Neuronal stem cell (in vitro differentiated cells): ENCODE data around the gene WIZ.

Experiments
- DNase-seq: peaks from one replicate; pipeline ENCODE4 v3.0.0-alpha.2; 2013; ENCODE audit warnings: low spot score
- H2AFZ ChIP-seq: one replicate; pipeline ENCODE4 v1.6.1; 2013; ENCODE audit warnings: mild to moderate bottlenecking, low read length, inconsistent platforms
- H2AK5ac ChIP-seq: 2 replicates; pipeline ENCODE4 v1.6.1; 2013; ENCODE audit warnings: low read depth, mild to moderate bottlenecking, inconsistent platforms, low read length, moderate library complexity, mixed read lengths
- H2BK120ac ChIP-seq: 2 replicates; pipeline ENCODE4 v1.6.1; 2013; ENCODE audit warnings: low read depth, mild to moderate bottlenecking, inconsistent platforms, low read length, moderate library complexity, mixed read lengths
- H2BK12ac ChIP-seq: one replicate; pipeline ENCODE4 v1.6.1; 2013; ENCODE audit warnings: low read length, inconsistent platforms
- H2BK15ac ChIP-seq: 2 replicates; pipeline ENCODE4 v1.6.1; 2013; ENCODE audit warnings: mild to moderate bottlenecking, low read length, inconsistent platforms, mixed read lengths
- H2BK5ac ChIP-seq: one replicate; pipeline ENCODE4 v1.6.1; 2013; ENCODE audit warnings: inconsistent platforms, mild to moderate bottlenecking, low read length, moderate library complexity
- H3K14ac ChIP-seq: one replicate; pipeline ENCODE4 v1.6.1; 2013; ENCODE audit warnings: low read length, inconsistent platforms
- H3K18ac ChIP-seq: 2 replicates; pipeline ENCODE4 v1.6.1; 2013; ENCODE audit warnings: low read length, inconsistent platforms
- H3K23ac ChIP-seq: 2 replicates; pipeline ENCODE4 v1.6.1; 2013; ENCODE audit warnings: low read depth, mild to moderate bottlenecking, mixed read lengths, low read length, inconsistent platforms; ENCODE audit not compliant: poor library complexity
- H3K27ac ChIP-seq: replicated peaks from 3 replicates; pipeline ENCODE4 v1.5.1; 2013; ENCODE audit warnings: low read length, inconsistent platforms
- H3K27me3 ChIP-seq, 3 experiments: 2 replicates each; pipeline ENCODE4 v1.6.1; 2013; ENCODE audit warnings: low read length in 3 of 3, mild to moderate bottlenecking in 2 of 3, inconsistent platforms in 1 of 3, low read depth in 1 of 3, mixed read lengths in 1 of 3, moderate library complexity in 1 of 3; ENCODE audit not compliant: control insufficient read depth in 3 of 3, insufficient read depth in 3 of 3
- H3K36me3 ChIP-seq, 2 donors: replicated peaks in 1 of 2; 2 replicates each; pipeline ENCODE4 v1.6.1; 2013; ENCODE audit warnings: low read length in 2 of 2; ENCODE audit not compliant: control insufficient read depth in 2 of 2, insufficient read depth in 2 of 2
- H3K4ac ChIP-seq: 2 replicates; pipeline ENCODE4 v1.6.1; 2013; ENCODE audit warnings: inconsistent platforms, mild to moderate bottlenecking, low read length, moderate library complexity
- H3K4me1 ChIP-seq, 2 donors: 1 replicate in 1 of 2; 2 replicates in 1 of 2; pipeline ENCODE4 v1.6.1; 2013; ENCODE audit warnings: low read length in 2 of 2, low read depth in 1 of 2; ENCODE audit not compliant: control insufficient read depth in 2 of 2, insufficient read depth in 1 of 2
- H3K4me2 ChIP-seq: one replicate; pipeline ENCODE4 v1.6.1; 2013; ENCODE audit warnings: mild to moderate bottlenecking, low read length, inconsistent platforms; ENCODE audit not compliant: insufficient read depth, poor library complexity, severe bottlenecking
- H3K4me3 ChIP-seq, 2 donors: 2 replicates each; pipeline ENCODE4 v1.5.1; 2013; ENCODE audit warnings: low read length in 2 of 2, mild to moderate bottlenecking in 2 of 2, inconsistent platforms in 1 of 2, moderate library complexity in 1 of 2
- H3K79me1 ChIP-seq: one replicate; pipeline ENCODE4 v1.6.1; 2013; ENCODE audit warnings: low read depth, mild to moderate bottlenecking, inconsistent platforms, low read length, moderate library complexity
- H3K9ac ChIP-seq: one replicate; pipeline ENCODE4 v1.6.1; 2013; ENCODE audit warnings: mild to moderate bottlenecking, low read depth, low read length, inconsistent platforms; ENCODE audit not compliant: poor library complexity
- H3K9me3 ChIP-seq, 2 donors: replicated peaks in 1 of 2; 2 replicates each; pipeline versions ENCODE3 to v1.6.1; 2013; ENCODE audit warnings: low read length in 2 of 2, mild to moderate bottlenecking in 2 of 2, inconsistent platforms in 1 of 2, low read depth in 1 of 2, mixed read lengths in 1 of 2, moderate library complexity in 1 of 2; ENCODE audit not compliant: control insufficient read depth in 2 of 2, insufficient read depth in 1 of 2
- H4K8ac ChIP-seq: one replicate; pipeline ENCODE4 v1.6.1; 2013; ENCODE audit warnings: low read depth, mild to moderate bottlenecking, inconsistent platforms, low read length, moderate library complexity
- H4K91ac ChIP-seq: one replicate; pipeline ENCODE4 v1.6.1; 2013; ENCODE audit warnings: low read length, low read depth, mild to moderate bottlenecking, inconsistent platforms; ENCODE audit not compliant: poor library complexity
- WGBS, 2 donors: extraction: QIAGEN DNeasy Blood & Tissue Kit; methylation state at CpG; one replicate each; pipeline ENCODE4 v1.1.7; 2013; ENCODE audit warnings: missing lambda C conversion rate in 2 of 2, mixed read lengths in 1 of 2; ENCODE audit not compliant: insufficient read length in 2 of 2, insufficient replicate concordance in 1 of 2; ENCODE audit errors: extremely low coverage in 2 of 2; 5-methylcytosine and 5-hydroxymethylcytosine counted together

WIZ gene

DNA sequence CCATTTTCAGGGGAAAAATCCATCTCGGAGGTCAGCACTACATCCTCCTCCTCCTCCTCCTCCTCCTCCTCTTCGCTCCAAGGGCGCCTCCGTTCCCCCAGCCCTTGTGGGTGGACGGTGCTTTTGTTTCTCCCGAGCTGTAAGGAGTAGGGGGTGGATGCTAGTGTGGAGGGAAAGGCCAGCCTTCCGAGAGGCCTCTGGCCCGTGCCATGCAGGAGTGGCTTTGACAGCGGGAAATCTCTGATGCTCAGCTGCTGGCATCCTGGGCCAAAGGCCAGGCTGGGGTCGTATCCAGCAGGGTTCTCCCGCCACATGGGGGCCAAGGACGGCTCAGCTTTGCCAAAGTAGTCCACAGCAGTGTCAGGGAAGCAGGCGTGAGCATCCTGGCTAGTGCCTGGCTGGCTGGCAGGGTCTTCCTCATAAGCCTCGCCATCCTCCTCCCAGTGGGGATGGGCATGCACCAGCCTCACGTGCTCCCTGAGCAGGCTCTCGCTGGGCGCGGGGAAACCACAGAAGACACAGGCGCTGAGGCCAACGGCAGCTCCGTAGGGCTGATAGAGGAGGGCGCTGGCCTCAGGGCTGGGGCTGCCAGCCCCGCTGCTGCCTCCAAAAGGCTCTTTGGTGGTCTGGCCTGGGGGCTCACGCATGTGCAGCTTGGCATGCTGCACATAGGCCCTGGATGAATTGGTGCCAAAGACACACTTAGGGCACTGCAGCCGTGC lies 10.5 kb downstream of the WIZ start:
- peak overlapping the region; percentile 81 for H2AK5ac ChIP-seq
- DNase-seq = no peak
- peak overlapping the region; percentile 85 for H3K23ac ChIP-seq
- H3K9ac ChIP-seq = peak overlapping the region; percentile 74
- H3K36me3 ChIP-seq = peaks cover 0 to 2% of the 10 kb centered on the region in 2 donors
- no peak overlapping the region for H3K4me3 ChIP-seq
- peaks cover 0 to 3% of the 10 kb centered on the region in 2 donors for H3K4me1 ChIP-seq
- no peak overlapping the region for H3K27ac ChIP-seq
- no peak overlapping the region for H2BK5ac ChIP-seq
- H3K4ac ChIP-seq = no peak overlapping the region
- H2BK12ac ChIP-seq = no peak overlapping the region
- H2AFZ ChIP-seq = no peak overlapping the region
- H3K18ac ChIP-seq = peak overlapping the region; percentile 57
- H2BK15ac ChIP-seq = no peak overlapping the region
- H3K14ac ChIP-seq = peak overlapping the region; percentile 89
- H3K9me3 ChIP-seq = no peaks in the 10 kb centered on the region
- no peak overlapping the region for H3K4me2 ChIP-seq
- no CpG with 5 or more reads among the region's 25 CpGs for WGBS, 2 donors
- H4K8ac ChIP-seq = peak overlapping the region; percentile 9
- H3K79me1 ChIP-seq = peaks cover 1% of the 10 kb centered on the region
- H4K91ac ChIP-seq = no peak overlapping the region
- H3K27me3 ChIP-seq = no peaks in the 10 kb centered on the region
- H2BK120ac ChIP-seq = no peak overlapping the region

GRCh38 chr19:15438577-15438976 lies 11.2 kb downstream of the WIZ start:
- Histone ChIP-seq H3K9ac (no peak overlapping the region), H2BK120ac (no peak overlapping the region)

GRCh38 chr19:15438124-15438496 lies 11.6 kb downstream of the WIZ start:
- DNase-seq = no peak
- Histone ChIP-seq H3K27ac (no peak overlapping the region), H2AK5ac (no peak overlapping the region), H3K4me3 (no peak overlapping the region), H3K18ac (no peak overlapping the region), H2AFZ (no peak overlapping the region), H2BK120ac (no peak overlapping the region), H3K23ac (no peak overlapping the region), H3K14ac (no peak overlapping the region), H3K4me2 (no peak overlapping the region), H4K8ac (no peak overlapping the region), H3K79me1 (peaks cover 1% of the 10 kb centered on the region), H3K36me3 (peaks cover 0 to 2% of the 10 kb centered on the region in 2 donors), H4K91ac (no peak overlapping the region), H3K4ac (no peak overlapping the region), H3K4me1 (peaks cover 0 to 6% of the 10 kb centered on the region in 2 donors), H2BK12ac (no peak overlapping the region), H2BK15ac (no peak overlapping the region), H3K9me3 (no peaks in the 10 kb centered on the region), H3K9ac (peak overlapping the region; percentile 44), H2BK5ac (peak overlapping the region; percentile 82), H3K27me3 (no peaks in the 10 kb centered on the region)
- WGBS, 2 donors = no CpG with 5 or more reads among the region's 2 CpGs

More at GRCh38 chr19:15438577-15438976, 11.2 kb downstream of the WIZ start:
- no peak overlapping the region for H4K8ac ChIP-seq
- peak overlapping the region; percentile 82 for H2BK5ac ChIP-seq
- peaks cover 0 to 2% of the 10 kb centered on the region in 2 donors for H3K36me3 ChIP-seq
- no peak overlapping the region for H2BK12ac ChIP-seq
- H3K9me3 ChIP-seq = no peaks in the 10 kb centered on the region
- H4K91ac ChIP-seq = no peak overlapping the region
- H3K23ac ChIP-seq = peak overlapping the region; percentile 55
- DNase-seq = no peak
- peak overlapping the region; percentile 57 for H3K18ac ChIP-seq
- no peaks in the 10 kb centered on the region for H3K27me3 ChIP-seq
- peaks cover 1% of the 10 kb centered on the region for H3K79me1 ChIP-seq
- peak overlapping the region; percentile 31 for H3K14ac ChIP-seq
- H3K4me1 ChIP-seq = peaks cover 0 to 3% of the 10 kb centered on the region in 2 donors
- no peak overlapping the region for H2BK15ac ChIP-seq
- no peak overlapping the region for H2AFZ ChIP-seq
- H2AK5ac ChIP-seq = peak overlapping the region; percentile 81
- whole genome bisulfite sequencing, 2 donors = no CpG with 5 or more reads among the region's 27 CpGs
- H3K4me3 ChIP-seq = no peak overlapping the region
- H3K27ac ChIP-seq = no peak overlapping the region
- no peak overlapping the region for H3K4ac ChIP-seq
- H3K4me2 ChIP-seq = no peak overlapping the region

- Histone ChIP-seq H4K91ac (no peak overlapping the region), H3K79me1 (peaks cover 1% of the 10 kb centered on the region), H3K14ac (peak overlapping the region; percentile 89), H3K27me3 (no peaks in the 10 kb centered on the region), H2BK15ac (no peak overlapping the region), H3K4ac (no peak overlapping the region), H3K23ac (no peak overlapping the region), H2AK5ac (no peak overlapping the region), H3K9ac (peak overlapping the region; percentile 44), H3K36me3 (peaks cover 0 to 2% of the 10 kb centered on the region in 2 donors), H2BK12ac (no peak overlapping the region), H4K8ac (peak overlapping the region; percentile 43), H3K4me1 (peaks cover 0 to 8% of the 10 kb centered on the region in 2 donors), H3K9me3 (no peaks in the 10 kb centered on the region), H3K4me2 (peak overlapping the region; percentile 11), H3K27ac (no peak overlapping the region), H2BK120ac (no peak overlapping the region), H3K18ac (no peak overlapping the region), H2AFZ (no peak overlapping the region), H2BK5ac (no peak overlapping the region), H3K4me3 (no peak overlapping the region)
- WGBS, 2 donors = no CpG with 5 or more reads among the region's 10 CpGs
- DNase-seq = no peak
Observed at GRCh38 chr19:15437355-15438123, 12.2 kb downstream of the WIZ start.
